ENCODE data around the gene KCNMA1.

Gene KCNMA1

DNA sequence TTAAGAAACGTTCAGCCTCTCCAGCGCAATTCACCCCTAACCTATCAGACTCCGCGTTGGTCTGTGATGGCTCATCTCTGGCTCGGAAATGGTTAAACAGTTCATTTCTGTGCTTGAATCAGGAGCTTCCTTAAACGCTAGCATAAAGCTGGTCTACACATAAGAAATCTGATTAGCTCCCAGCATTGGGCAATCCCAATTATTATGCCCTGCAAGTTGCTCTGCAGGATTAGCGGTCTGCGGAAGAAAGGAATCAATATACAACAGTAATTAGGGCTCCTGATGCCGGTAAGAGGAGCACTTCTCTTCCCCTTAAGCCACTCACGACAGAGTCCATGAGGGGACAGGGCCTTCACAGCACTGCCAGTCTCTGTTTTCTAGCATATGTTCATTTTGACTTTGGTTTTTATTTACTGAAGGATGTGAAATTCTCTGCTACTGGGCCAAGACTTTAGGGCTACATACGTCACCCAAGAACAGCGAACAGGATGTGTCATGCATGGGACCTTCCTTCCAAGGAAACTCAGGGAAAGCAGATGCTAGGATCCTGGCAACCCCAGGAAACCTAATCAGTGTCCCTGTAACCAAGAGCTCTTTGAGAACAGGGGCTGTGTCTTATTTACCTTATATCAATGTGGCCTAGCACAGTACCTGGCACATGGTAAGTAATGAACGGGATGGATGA, 324.4 kb downstream of the KCNMA1 start:
- WGBS, 2 experiments (ENCODE audit: insufficient coverage in 2 of 2), result 92 to 94% methylated on average over 12 to 13 of the region's 13 CpGs
- no peaks in the 10 kb centered on the region for H3K9me3 ChIP-seq (ENCODE audit: control insufficient read depth, low read length)
- H3K4me3 ChIP-seq (ENCODE audit: extremely low read depth, insufficient read depth, low read length, poor library complexity, severe bottlenecking), result no peak overlapping the region
- H3K36me3 ChIP-seq (ENCODE audit: control insufficient read depth, insufficient read depth, low read length), result no peaks in the 10 kb centered on the region
- no peaks in the 10 kb centered on the region for H3K4me1 ChIP-seq (ENCODE audit: control insufficient read depth, insufficient read depth, low read length, poor library complexity, severe bottlenecking)
- no peak overlapping the region for H3K27ac ChIP-seq (ENCODE audit: low read depth, low read length, severe bottlenecking)

DNA sequence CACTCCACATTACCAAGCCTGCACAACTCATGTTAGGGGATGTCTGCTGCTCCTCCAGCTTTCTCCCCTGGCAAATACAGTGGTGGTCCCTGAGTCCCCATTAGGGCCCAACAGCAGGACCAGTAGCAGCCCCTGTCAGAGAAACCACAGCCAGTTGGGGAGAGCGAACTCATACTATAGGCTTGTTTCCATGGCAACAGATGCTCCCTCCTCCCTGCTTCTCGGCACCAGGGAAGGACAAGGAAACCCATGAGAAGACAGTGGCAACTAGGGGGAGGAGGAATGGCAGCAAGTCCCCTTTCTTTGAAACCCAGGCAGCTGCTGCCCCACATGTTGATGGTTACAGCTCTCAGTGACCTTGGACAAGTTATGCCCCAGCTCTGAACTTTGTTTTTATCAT, 326.4 kb downstream of the KCNMA1 start:
- Histone ChIP-seq H3K36me3 (ENCODE audit: control insufficient read depth, insufficient read depth, low read length) (no peaks in the 10 kb centered on the region), H3K27ac (ENCODE audit: low read depth, low read length, severe bottlenecking) (no peak overlapping the region), H3K9me3 (ENCODE audit: control insufficient read depth, low read length) (no peaks in the 10 kb centered on the region), H3K4me3 (ENCODE audit: extremely low read depth, insufficient read depth, low read length, poor library complexity, severe bottlenecking) (no peak overlapping the region), H3K4me1 (ENCODE audit: control insufficient read depth, insufficient read depth, low read length, poor library complexity, severe bottlenecking) (no peaks in the 10 kb centered on the region)
- 41 to 52% methylated on average over 2 of the region's 2 CpGs for WGBS, 2 experiments (ENCODE audit: insufficient coverage in 2 of 2)

DNA sequence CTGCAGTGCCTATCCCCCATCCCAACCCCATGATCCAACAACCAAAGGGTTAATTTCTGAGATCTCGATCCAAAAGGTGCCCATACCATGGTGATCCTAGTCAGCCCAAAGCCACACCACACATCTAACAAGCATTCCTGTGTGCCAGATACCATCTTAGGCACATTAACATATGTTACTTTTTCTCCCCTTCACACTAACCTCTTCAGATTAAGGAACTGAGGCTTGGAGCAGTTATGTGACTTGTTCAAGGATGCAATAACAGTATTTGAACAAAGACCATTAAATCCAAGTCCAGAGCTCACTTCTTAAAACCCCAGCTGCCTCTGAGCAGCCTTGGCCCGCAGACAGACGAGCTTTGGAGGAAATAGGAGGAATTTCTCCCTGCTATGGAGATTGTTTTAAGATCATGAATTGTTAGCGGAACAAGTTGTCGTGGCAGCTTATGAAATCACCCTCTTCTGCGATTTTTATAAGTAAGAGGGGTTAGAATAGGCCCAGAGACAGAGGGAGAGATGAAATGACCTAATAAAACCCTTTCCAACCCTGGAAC, 327.2 kb downstream of the KCNMA1 start:
- Histone ChIP-seq H3K36me3 (ENCODE audit: control insufficient read depth, insufficient read depth, low read length) (no peaks in the 10 kb centered on the region), H3K4me3 (ENCODE audit: extremely low read depth, insufficient read depth, low read length, poor library complexity, severe bottlenecking) (no peak overlapping the region), H3K9me3 (ENCODE audit: control insufficient read depth, low read length) (no peaks in the 10 kb centered on the region), H3K4me1 (ENCODE audit: control insufficient read depth, insufficient read depth, low read length, poor library complexity, severe bottlenecking) (no peaks in the 10 kb centered on the region), H3K27ac (ENCODE audit: low read depth, low read length, severe bottlenecking) (no peak overlapping the region)
- 85 to 89% methylated on average over 4 of the region's 6 CpGs for WGBS, 2 experiments (ENCODE audit: insufficient coverage in 2 of 2)

DNA sequence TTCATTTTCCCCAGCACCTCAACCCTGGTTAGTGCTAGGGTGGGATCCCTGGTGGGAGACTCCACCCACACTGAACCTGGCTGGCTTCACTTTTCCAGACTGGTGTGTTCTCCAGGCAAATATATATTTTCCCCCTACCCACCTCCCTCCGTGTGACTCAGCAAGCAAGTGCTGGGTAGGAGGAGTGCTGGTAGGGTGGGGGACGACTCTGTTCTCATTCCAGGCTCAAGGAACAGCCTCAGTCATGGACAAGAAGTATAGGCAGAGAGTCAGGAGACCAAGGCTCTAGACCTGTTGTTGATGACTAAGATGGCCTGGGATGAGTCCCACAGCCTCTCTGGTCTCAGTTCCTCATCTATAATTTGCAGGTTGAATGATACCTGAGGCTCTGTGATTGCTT, 328.1 kb downstream of the KCNMA1 start:
- WGBS, 2 experiments (ENCODE audit: insufficient coverage in 2 of 2), result 67% methylated on average over 1 of the region's 2 CpGs; no CpG with 5 or more reads in 1 of the 2 experiments
- H3K27ac ChIP-seq (ENCODE audit: low read depth, low read length, severe bottlenecking), result no peak overlapping the region
- H3K9me3 ChIP-seq (ENCODE audit: control insufficient read depth, low read length), result no peaks in the 10 kb centered on the region
- H3K36me3 ChIP-seq (ENCODE audit: control insufficient read depth, insufficient read depth, low read length), result no peaks in the 10 kb centered on the region
- no peaks in the 10 kb centered on the region for H3K4me1 ChIP-seq (ENCODE audit: control insufficient read depth, insufficient read depth, low read length, poor library complexity, severe bottlenecking)
- H3K4me3 ChIP-seq (ENCODE audit: extremely low read depth, insufficient read depth, low read length, poor library complexity, severe bottlenecking), result no peak overlapping the region

DNA sequence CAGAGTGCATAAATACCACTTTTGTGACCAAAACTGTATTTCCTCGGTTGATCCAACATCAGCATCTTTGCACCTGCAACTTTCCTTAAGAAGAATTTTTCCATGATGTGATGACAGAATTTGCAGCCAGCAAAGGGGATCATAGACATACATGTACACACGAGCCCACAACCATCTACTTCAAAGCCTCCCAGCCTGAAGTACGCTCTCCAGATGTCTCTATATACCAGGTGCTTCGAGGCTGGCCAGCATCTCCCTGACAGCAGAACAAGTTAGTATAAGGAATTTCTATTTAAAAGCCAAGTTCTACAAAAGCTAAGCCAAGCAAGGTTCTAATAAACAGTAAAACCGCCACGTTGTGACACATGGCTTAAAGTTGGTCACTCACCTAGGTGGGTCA, 328.5 kb downstream of the KCNMA1 start:
- Histone ChIP-seq H3K27ac (ENCODE audit: low read depth, low read length, severe bottlenecking) (no peak overlapping the region), H3K9me3 (ENCODE audit: control insufficient read depth, low read length) (no peaks in the 10 kb centered on the region), H3K4me1 (ENCODE audit: control insufficient read depth, insufficient read depth, low read length, poor library complexity, severe bottlenecking) (no peaks in the 10 kb centered on the region), H3K36me3 (ENCODE audit: control insufficient read depth, insufficient read depth, low read length) (no peaks in the 10 kb centered on the region), H3K4me3 (ENCODE audit: extremely low read depth, insufficient read depth, low read length, poor library complexity, severe bottlenecking) (no peak overlapping the region)
- 81 to 90% methylated on average over 2 to 3 of the region's 6 CpGs for WGBS, 2 experiments (ENCODE audit: insufficient coverage in 2 of 2)

DNA sequence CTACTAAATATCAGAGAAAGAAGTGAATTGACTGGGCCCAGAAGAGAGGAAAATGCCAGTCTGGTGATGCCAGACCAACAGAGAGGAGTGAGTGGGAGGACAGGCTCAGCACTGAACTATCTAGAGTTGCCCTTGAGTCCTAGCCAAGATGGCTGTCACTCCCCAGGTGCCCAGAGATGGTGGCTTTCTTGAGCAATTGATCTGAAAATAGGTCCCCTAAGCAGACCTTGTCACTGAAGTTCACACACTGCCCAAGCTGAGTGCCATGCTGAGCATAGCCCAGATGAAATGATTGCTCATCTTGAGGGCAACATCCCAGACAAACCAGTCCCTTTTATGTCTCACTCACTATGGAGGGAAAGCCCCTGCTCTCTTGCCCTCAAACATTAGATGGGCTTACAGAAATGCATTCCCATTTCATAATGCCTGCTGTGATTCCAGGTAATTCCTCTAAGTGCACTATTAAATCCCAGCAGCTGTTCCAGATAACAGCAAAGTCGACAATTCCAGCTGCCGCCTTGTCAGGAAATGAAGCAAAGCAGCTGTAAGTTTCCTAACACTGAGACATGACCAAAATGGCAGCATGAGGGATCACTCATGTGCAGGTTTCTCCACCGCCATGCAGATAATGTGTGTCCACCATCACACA, 329.4 kb downstream of the KCNMA1 start:
- Histone ChIP-seq H3K4me3 (ENCODE audit: extremely low read depth, insufficient read depth, low read length, poor library complexity, severe bottlenecking) (no peak overlapping the region), H3K4me1 (ENCODE audit: control insufficient read depth, insufficient read depth, low read length, poor library complexity, severe bottlenecking) (no peaks in the 10 kb centered on the region), H3K9me3 (ENCODE audit: control insufficient read depth, low read length) (no peaks in the 10 kb centered on the region), H3K36me3 (ENCODE audit: control insufficient read depth, insufficient read depth, low read length) (no peaks in the 10 kb centered on the region), H3K27ac (ENCODE audit: low read depth, low read length, severe bottlenecking) (no peak overlapping the region)
- WGBS, 2 experiments (ENCODE audit: insufficient coverage in 2 of 2), result 81 to 95% methylated on average over 3 of the region's 3 CpGs

DNA sequence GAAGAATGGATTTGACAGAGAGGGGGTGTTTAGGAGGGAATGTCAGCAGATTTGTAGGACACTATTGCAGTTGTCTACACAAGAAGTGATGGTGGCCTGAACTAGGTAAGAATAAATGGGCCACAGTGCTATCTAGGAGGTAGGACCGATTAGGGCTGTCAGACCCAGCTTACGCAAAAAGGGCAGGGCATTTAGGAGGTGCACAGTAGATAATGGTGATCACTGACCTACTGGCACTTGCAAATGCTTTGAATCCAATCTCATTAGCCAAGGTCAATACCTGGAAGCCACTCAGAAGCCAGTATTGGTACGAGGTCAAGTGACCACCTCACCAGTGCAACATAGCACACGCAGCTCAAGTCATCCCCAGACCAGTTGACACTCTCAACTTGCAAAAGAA, 330.9 kb downstream of the KCNMA1 start:
- WGBS, 2 experiments (ENCODE audit: insufficient coverage in 2 of 2), result 86 to 96% methylated on average over 4 of the region's 4 CpGs
- H3K36me3 ChIP-seq (ENCODE audit: control insufficient read depth, insufficient read depth, low read length), result no peaks in the 10 kb centered on the region
- H3K4me1 ChIP-seq (ENCODE audit: control insufficient read depth, insufficient read depth, low read length, poor library complexity, severe bottlenecking), result no peaks in the 10 kb centered on the region

DNA sequence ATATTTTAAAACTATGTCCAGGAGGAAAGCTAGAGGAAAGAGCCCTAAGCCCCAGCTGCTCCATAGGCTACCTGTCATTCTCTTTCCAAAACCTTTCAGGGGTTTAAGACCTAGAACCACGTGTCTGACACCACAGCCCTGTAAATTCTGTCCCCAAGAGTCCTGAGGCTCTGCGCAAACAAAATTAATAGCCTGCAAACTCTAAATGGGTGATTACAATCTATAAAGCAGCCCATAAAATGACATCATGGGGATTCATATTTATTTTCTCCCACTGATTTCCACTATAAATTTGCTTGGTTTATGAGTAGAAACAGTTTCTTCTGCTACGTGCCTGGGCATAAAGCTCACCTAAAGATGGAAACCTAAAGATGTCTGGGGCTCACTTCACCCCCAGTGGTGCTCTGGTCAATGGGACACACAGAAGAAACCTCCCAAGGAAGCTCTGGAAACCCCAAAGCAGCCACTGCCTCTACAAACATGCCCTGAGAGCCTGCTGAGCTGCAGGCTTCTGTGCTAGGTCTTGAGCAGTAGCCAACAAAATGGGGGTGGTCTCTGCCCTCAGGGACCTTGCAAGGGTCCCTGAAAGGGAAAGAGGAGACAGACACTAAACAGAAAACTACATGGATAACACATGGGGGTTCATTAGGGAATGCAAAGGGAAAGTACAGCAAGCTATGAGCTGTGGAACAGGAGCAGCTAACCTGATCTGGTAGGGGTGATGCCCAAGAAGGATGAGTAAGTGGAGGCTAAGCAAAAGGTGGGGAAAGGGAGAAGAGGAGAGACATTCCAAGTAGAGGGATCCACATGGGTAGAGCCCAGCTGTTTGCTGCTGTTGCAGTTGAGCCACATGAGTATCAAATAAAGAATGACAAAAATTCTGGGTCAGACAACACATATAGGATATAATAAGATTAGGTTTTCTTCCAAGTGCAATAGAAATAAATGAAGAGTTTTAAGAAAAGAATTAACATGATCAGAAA, 331.7 kb downstream of the KCNMA1 start:
- H3K4me3 ChIP-seq (ENCODE audit: extremely low read depth, insufficient read depth, low read length, poor library complexity, severe bottlenecking), result no peak overlapping the region
- WGBS, 2 experiments (ENCODE audit: insufficient coverage in 2 of 2), result 73 to 85% methylated on average over 2 of the region's 3 CpGs

More for the DNA sequence above, 330.9 kb downstream of the KCNMA1 start:
- H3K9me3 ChIP-seq (ENCODE audit: control insufficient read depth, low read length), result peaks cover 4% of the 10 kb centered on the region
- H3K4me3 ChIP-seq (ENCODE audit: extremely low read depth, insufficient read depth, low read length, poor library complexity, severe bottlenecking), result no peak overlapping the region
- no peak overlapping the region for H3K27ac ChIP-seq (ENCODE audit: low read depth, low read length, severe bottlenecking)

DNA sequence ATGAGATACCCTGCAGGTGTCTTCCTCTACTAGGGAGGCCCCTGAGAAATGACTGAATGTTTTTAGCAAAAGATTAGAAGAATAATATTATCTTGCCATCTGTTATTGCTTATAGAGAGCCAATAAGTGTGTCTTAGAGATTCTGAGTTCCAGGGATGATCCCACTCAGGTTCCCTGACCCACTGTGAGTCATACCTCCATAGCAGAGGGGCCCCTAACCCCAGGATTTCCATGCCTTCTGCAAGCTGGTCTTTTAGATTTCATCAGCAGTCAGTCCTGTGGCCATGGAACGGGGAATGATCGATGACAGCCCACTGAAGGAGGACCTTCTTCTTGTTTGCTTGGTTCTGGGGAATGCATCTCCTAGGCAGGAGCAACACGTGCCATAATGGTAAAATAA, 333.4 kb downstream of the KCNMA1 start:
- Histone ChIP-seq H3K4me1 (ENCODE audit: control insufficient read depth, insufficient read depth, low read length, poor library complexity, severe bottlenecking) (no peaks in the 10 kb centered on the region), H3K4me3 (ENCODE audit: extremely low read depth, insufficient read depth, low read length, poor library complexity, severe bottlenecking) (no peak overlapping the region), H3K36me3 (ENCODE audit: control insufficient read depth, insufficient read depth, low read length) (no peaks in the 10 kb centered on the region), H3K9me3 (ENCODE audit: control insufficient read depth, low read length) (peaks cover 4% of the 10 kb centered on the region), H3K27ac (ENCODE audit: low read depth, low read length, severe bottlenecking) (no peak overlapping the region)
- 100% methylated on average over 2 to 3 of the region's 3 CpGs for WGBS, 2 experiments (ENCODE audit: insufficient coverage in 2 of 2)

More for the DNA sequence above, 331.7 kb downstream of the KCNMA1 start:
- H3K27ac ChIP-seq (ENCODE audit: low read depth, low read length, severe bottlenecking), result no peak overlapping the region
- peaks cover 4% of the 10 kb centered on the region for H3K9me3 ChIP-seq (ENCODE audit: control insufficient read depth, low read length)
- H3K36me3 ChIP-seq (ENCODE audit: control insufficient read depth, insufficient read depth, low read length), result no peaks in the 10 kb centered on the region
- H3K4me1 ChIP-seq (ENCODE audit: control insufficient read depth, insufficient read depth, low read length, poor library complexity, severe bottlenecking), result no peaks in the 10 kb centered on the region

DNA sequence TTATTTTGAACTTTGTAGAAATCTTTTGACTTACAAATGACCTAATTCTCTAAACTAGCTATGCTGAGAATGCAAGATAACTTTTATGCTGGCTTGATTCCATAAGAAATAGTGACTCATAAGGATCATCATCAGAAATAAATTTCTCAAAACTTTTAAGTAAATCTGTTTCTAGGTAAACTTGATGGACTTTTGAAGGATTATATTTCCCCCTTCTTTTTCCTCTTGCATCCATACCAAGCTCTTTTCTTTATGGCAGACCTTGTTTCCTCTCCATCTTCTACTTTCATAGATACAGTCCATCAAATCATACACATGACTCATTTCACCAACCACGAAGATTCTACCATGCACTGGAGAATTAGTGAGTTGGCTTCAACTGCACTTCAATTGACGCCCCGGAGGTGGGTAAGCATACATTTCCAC, 336.3 kb downstream of the KCNMA1 start:
- WGBS, 2 experiments (ENCODE audit: insufficient coverage in 2 of 2), result no CpG with 5 or more reads among the region's 3 CpGs
- H3K4me3 ChIP-seq (ENCODE audit: extremely low read depth, insufficient read depth, low read length, poor library complexity, severe bottlenecking), result no peak overlapping the region
- peaks cover 4% of the 10 kb centered on the region for H3K9me3 ChIP-seq (ENCODE audit: control insufficient read depth, low read length)
- no peak overlapping the region for H3K27ac ChIP-seq (ENCODE audit: low read depth, low read length, severe bottlenecking)
- no peaks in the 10 kb centered on the region for H3K36me3 ChIP-seq (ENCODE audit: control insufficient read depth, insufficient read depth, low read length)
- H3K4me1 ChIP-seq (ENCODE audit: control insufficient read depth, insufficient read depth, low read length, poor library complexity, severe bottlenecking), result no peaks in the 10 kb centered on the region

Measured in mesodermal cell (in vitro differentiated cells).